ENCODE results near the gene KLHDC9. TPM values are rescaled to one million over a fixed set of nuclear protein-coding genes. Genes with fewer than 3 reads are reported as not detected.

Gene KLHDC9
- total and polyA plus RNA-seq, 9 of the 15 experiments (the other 6 are each of a cell fraction or from before 2014, with no cell fraction given): not detected

- TF ChIP-seq AFF4 (CRISPR knock-in tag; IDR thresholded peaks at IDR 0.05): peak; percentile 95
- TF ChIP-seq HES1 (IDR thresholded peaks at IDR 0.05; ENCODE audit: low read depth): no peak
- TF ChIP-seq ELF1 (tag; IDR thresholded peaks at IDR 0.05): peak; percentile 42; the same call in 1 of the 2 replicates
- TF ChIP-seq ZC3H11A (IDR thresholded peaks at IDR 0.05; ENCODE audit: low read depth, low read length): no peak
- no peak for TF ChIP-seq ATF4 (CRISPR knock-in tag; IDR thresholded peaks at IDR 0.05)
- no peak for TF ChIP-seq GTF2A2 (tag; IDR thresholded peaks at IDR 0.05)
- TF ChIP-seq SRSF3 (IDR thresholded peaks at IDR 0.05; ENCODE audit: insufficient read depth, low read length): no peak
- TF ChIP-seq MCM3 (IDR thresholded peaks at IDR 0.05): no peak
- no peak for TF ChIP-seq ELK3 (CRISPR knock-in tag; IDR thresholded peaks at IDR 0.05)
- TF ChIP-seq PRDM10 (IDR thresholded peaks at IDR 0.05; ENCODE audit: partially characterized antibody): peak; percentile 49
- no peak for TF ChIP-seq ARID2 (IDR thresholded peaks at IDR 0.05)
- TF ChIP-seq KAT8 (IDR thresholded peaks at IDR 0.05; ENCODE audit: low read depth): no peak
- TF ChIP-seq KAT2B (IDR thresholded peaks at IDR 0.05; ENCODE audit: low read depth, low read length): no peak
- TF ChIP-seq ZNF707 (CRISPR knock-in tag; conservative IDR thresholded peaks at IDR 0.05): no peak
- TF ChIP-seq THRAP3 (IDR thresholded peaks at IDR 0.05; ENCODE audit: borderline replicate concordance): no peak
- no peak for TF ChIP-seq NELFE (IDR thresholded peaks at IDR 0.05; ENCODE audit: insufficient read depth, insufficient read length)
- no peak for TF ChIP-seq PRPF4 (IDR thresholded peaks at IDR 0.05; ENCODE audit: insufficient read depth, low read depth, low read length, poor library complexity, severe bottlenecking)
- peak; percentile 45 for TF ChIP-seq HDAC2 (IDR thresholded peaks at IDR 0.05)
These were observed 19.8 kb downstream of the KLHDC9 start, which contains the start of the genes NIT1 and PFDN2 (continued) for GRCh38 chr1:161117759-161118581.

Measured in K562 (cell line).